K562 (cell line): ENCODE data around the gene TCEAL4. TPM values are rescaled to one million over a fixed set of nuclear protein-coding genes. Genes with fewer than 3 reads are reported as not detected.

Source experiments
- ATAC-seq: fragments of 200-7000 bp; cut with Tn5 transposase; 3 replicates; pipeline ENCODE4 v1.9.1; 2020; ENCODE audit warnings: moderate library complexity
- BruUV-seq: library from RNA; stranded (reverse); fragments of 400-500 nt; replicated peaks from 2 replicates; lab custom pipeline; 2021; lab: Mats Ljungman, UMichigan
- CTCF ChIA-PET: fragments of 300-600 bp; formaldehyde crosslinking; extraction: SDS; loops from one replicate; lab custom pipeline; 2021; ENCODE audit warnings: low intra/inter-chr PET ratio; lab: Yijun Ruan, JAX
- POLR2A ChIA-PET: fragments of 300-600, 350-650 bp; sonication (Branson Sonifier 250); formaldehyde crosslinking; extraction: SDS; loops from one replicate; lab custom pipeline; 2021; ENCODE audit warnings: antibody characterized with exemption, inconsistent platforms; lab: Yijun Ruan, JAX
- DNase-seq, 4 experiments: peaks; one replicate each; pipeline versions ENCODE4 v3.0.0 to v3.0.0-alpha.2; 2011 to 2018; ENCODE audit warnings: low spot score in 3 of 4, mixed read lengths in 3 of 4; ENCODE audit errors: extremely low read depth in 1 of 4
- FAIRE-seq: peaks from 2 replicates; lab custom pipeline; 2011; peaks lifted over from hg19 to GRCh38; lab: Jason Lieb, UNC
- H2AFZ ChIP-seq: 2 replicates; pipeline ENCODE4 v1.6.0; 2011; ENCODE audit warnings: low read depth, low read length, control low read depth, inconsistent platforms
- H3K27ac ChIP-seq: fragments of 200-600 bp; 3 replicates; pipeline ENCODE4 v1.8.0; 2011; ENCODE audit warnings: low read depth, mild to moderate bottlenecking, control low read depth, inconsistent platforms, low read length, moderate library complexity, mixed read lengths; ENCODE audit errors: extremely low read depth
- H3K27me3 ChIP-seq, 2 experiments: fragments of 300-600 bp in 1 of 2; 2 replicates in 1 of 2; 3 replicates in 1 of 2; pipeline versions ENCODE4 v1.6.0 to v1.8.0; 2011; ENCODE audit warnings: inconsistent platforms in 2 of 2, low read length in 2 of 2, mild to moderate bottlenecking in 1 of 2, mixed read lengths in 1 of 2, moderate library complexity in 1 of 2; ENCODE audit not compliant: control insufficient read depth in 2 of 2, insufficient read depth in 2 of 2
- H3K36me3 ChIP-seq: fragments of 300-600 bp; 3 replicates; pipeline ENCODE4 v1.8.0; 2011; ENCODE audit warnings: mild to moderate bottlenecking, low read length, inconsistent platforms; ENCODE audit not compliant: control insufficient read depth, insufficient read depth
- H3K4me1 ChIP-seq, 2 experiments: fragments of 200-600 bp in 1 of 2; replicated peaks in 1 of 2; 2 replicates in 1 of 2; 3 replicates in 1 of 2; pipeline versions ENCODE4 v1.5.1 to v1.8.0; 2011; ENCODE audit warnings: inconsistent platforms in 2 of 2, low read length in 2 of 2, mild to moderate bottlenecking in 1 of 2, mixed read lengths in 1 of 2, moderate library complexity in 1 of 2; ENCODE audit not compliant: control insufficient read depth in 2 of 2, insufficient read depth in 2 of 2
- H3K4me2 ChIP-seq: 2 replicates; pipeline ENCODE4 v1.6.1; 2011; ENCODE audit warnings: low read length, control low read depth, inconsistent platforms, mixed read lengths; ENCODE audit not compliant: insufficient read depth
- H3K4me3 ChIP-seq: fragments of 200-600 bp; sonication (generic), shearing (Covaris generic); 2 replicates; pipeline ENCODE4 v1.5.1; 2016; ENCODE audit warnings: control low read depth, inconsistent platforms
- H3K79me2 ChIP-seq: fragments of 200-600 bp; 3 replicates; pipeline ENCODE4 v1.8.0; 2011; ENCODE audit warnings: low read length, inconsistent platforms; ENCODE audit not compliant: control insufficient read depth, insufficient read depth
- H3K9ac ChIP-seq, 2 experiments: 2 replicates each; pipeline versions ENCODE4 v1.6.0 to v1.6.1; 2011; ENCODE audit warnings: low read depth in 2 of 2, low read length in 2 of 2, control low read depth in 1 of 2, inconsistent platforms in 1 of 2, mild to moderate bottlenecking in 1 of 2, mixed read lengths in 1 of 2; ENCODE audit not compliant: insufficient read depth in 1 of 2
- H3K9me1 ChIP-seq: one replicate; pipeline ENCODE4 v1.6.0; 2011; ENCODE audit warnings: inconsistent platforms, mild to moderate bottlenecking, low read length, moderate library complexity; ENCODE audit not compliant: control insufficient read depth, insufficient read depth
- H3K9me3 ChIP-seq: replicated peaks from 2 replicates; pipeline ENCODE4 v1.5.1; 2011; ENCODE audit warnings: low read depth, low read length, inconsistent platforms; ENCODE audit not compliant: control insufficient read depth, insufficient read depth
- H4K20me1 ChIP-seq: replicated peaks from 2 replicates; pipeline ENCODE4 v1.6.1; 2011; ENCODE audit warnings: low read length, inconsistent platforms, mixed read lengths; ENCODE audit not compliant: control insufficient read depth, insufficient read depth
- ATF7 ChIP-seq: fragments of 450-650 bp; IDR thresholded peaks from 2 replicates; pipeline ENCODE4 v1.7.1; 2014; ENCODE audit warnings: mild to moderate bottlenecking, moderate library complexity
- BCLAF1 ChIP-seq, 2 experiments: fragments of 450-650 bp in 1 of 2; IDR thresholded peaks; 2 replicates each; pipeline ENCODE4 v1.6.1; 2011 to 2017; ENCODE audit warnings: low read depth in 2 of 2, antibody characterized with exemption in 1 of 2, borderline replicate concordance in 1 of 2, low read length in 1 of 2, mild to moderate bottlenecking in 1 of 2, mixed read lengths in 1 of 2; ENCODE audit not compliant: control insufficient read depth in 1 of 2
- BDP1 ChIP-seq: IDR thresholded peaks from 3 replicates; pipeline ENCODE4 v1.6.1; 2011; ENCODE audit not compliant: insufficient read length, insufficient read depth
- BRF1 ChIP-seq: IDR thresholded peaks from 3 replicates; pipeline ENCODE4 v1.6.1; 2011; ENCODE audit warnings: borderline replicate concordance, mild to moderate bottlenecking; ENCODE audit not compliant: insufficient read length; ENCODE audit errors: extremely low read depth
- CEBPB ChIP-seq: fragments of 450-650 bp; IDR thresholded peaks from 2 replicates; pipeline ENCODE4 v1.6.1; 2016; ENCODE audit warnings: missing genetic modification characterization, missing compliant biosample characterization
- GABPB2 ChIP-seq: fragments of 250-450 bp; sonication (Bioruptor Pico); conservative IDR thresholded peaks from 2 replicates; pipeline ENCODE4 v1.5.1; 2021; ENCODE audit warnings: mild to moderate bottlenecking
- GATAD2A ChIP-seq: fragments of 450-650 bp; IDR thresholded peaks from 2 replicates; pipeline ENCODE4 v1.6.1; 2017
- HINFP ChIP-seq: fragments of 450-650 bp; conservative IDR thresholded peaks from 2 replicates; pipeline ENCODE4 v1.6.1; 2016; ENCODE audit warnings: missing genetic modification characterization, low read depth, mild to moderate bottlenecking, control low read depth, missing compliant biosample characterization
- MED1 ChIP-seq: sonication (generic); formaldehyde crosslinking; IDR thresholded peaks from 2 replicates; pipeline ENCODE4 v1.8.1; 2023; ENCODE audit warnings: missing genetic modification reagents, borderline replicate concordance
- MIER1 ChIP-seq: fragments of 450-650 bp; IDR thresholded peaks from 2 replicates; pipeline ENCODE4 v1.6.1; 2016; ENCODE audit warnings: antibody characterized with exemption, mild to moderate bottlenecking, low read depth
- NR4A1 ChIP-seq, 2 experiments: fragments of 250-450 bp in 1 of 2; fragments of 450-650 bp in 1 of 2; sonication (Bioruptor Pico) in 1 of 2; IDR thresholded peaks; 2 replicates each; pipeline versions ENCODE4 v1.4.0 to v1.6.1; 2016 to 2020; ENCODE audit warnings: mild to moderate bottlenecking in 2 of 2, missing compliant biosample characterization in 1 of 2, missing genetic modification characterization in 1 of 2, moderate library complexity in 1 of 2
- PHB2 ChIP-seq: fragments of 450-650 bp; IDR thresholded peaks from 2 replicates; pipeline ENCODE4 v1.6.1; 2017; ENCODE audit warnings: low read depth
- RBM34 ChIP-seq: fragments of 200-400 bp; formaldehyde crosslinking; IDR thresholded peaks from 2 replicates; pipeline ENCODE4 v1.6.1; 2018; ENCODE audit warnings: low read length, borderline replicate concordance; ENCODE audit not compliant: insufficient read depth
- TRIM28 ChIP-seq: fragments of 450-650 bp; IDR thresholded peaks from 2 replicates; pipeline ENCODE4 v1.6.1; 2017
- ZC3H4 ChIP-seq: sonication (generic); formaldehyde crosslinking; IDR thresholded peaks from 2 replicates; pipeline ENCODE4 v1.9.0; 2021; ENCODE audit warnings: missing genetic modification reagents, borderline replicate concordance
- ZNF197 ChIP-seq: fragments of 200-800 bp; sonication (Bioruptor generic); IDR thresholded peaks from 2 replicates; pipeline ENCODE4 v1.6.1; 2016; ENCODE audit warnings: low read depth, missing genetic modification characterization, missing compliant biosample characterization
- ZNF324 ChIP-seq: fragments of 250-450 bp; sonication (Bioruptor Pico); IDR thresholded peaks from 2 replicates; pipeline ENCODE4 v1.4.0; 2020; ENCODE audit warnings: mild to moderate bottlenecking
- ZNF384 ChIP-seq: IDR thresholded peaks from 2 replicates; pipeline ENCODE4 v1.6.1; 2012; ENCODE audit warnings: low read depth, low read length, improper control_type of control experiment
- WGBS: fragments of 100-300 bp; shearing (Covaris generic); methylation state at CpG from one replicate; pipeline ENCODE4 v1.1.6; 2016; ENCODE audit warnings: low coverage, mixed read lengths; ENCODE audit not compliant: insufficient coverage; ENCODE audit errors: missing lambda C conversion rate; 5-methylcytosine and 5-hydroxymethylcytosine counted together
- in situ Hi-C: fragments of 300-500 bp; cut with MboI; formaldehyde crosslinking; loops from 4 replicates; pipeline ENCODE4 v1.15.0; 2018; ENCODE audit warnings: inconsistent platforms, mixed read lengths
- intact Hi-C: fragments of 100-400 bp; cut with micrococcal nuclease; formaldehyde crosslinking; loops from 2 replicates; pipeline ENCODE4 v1.14.2; 2022
- polyA plus RNA-seq, 8 experiments: library from polyadenylated mRNA; depleted of rRNA in 4 of 8; stranded (reverse) in 5 of 8; unstranded in 3 of 8; fragments of >200 nt; fragmentation: Nextera tagmentation in 2 of 8; fragmentation: Illumina TruSeq in 1 of 8; extraction: Ambion mirVana in 2 of 8; extraction: Trizol in 1 of 8; gene quantifications; 2 replicates each; pipeline versions ENCODE4 v1.2.1 to v1.2.3, GENCODE V29; 2011 to 2014; ENCODE audit warnings: inconsistent platforms in 1 of 8, missing spikeins in 1 of 8
- total RNA-seq, 7 experiments: library from RNA; depleted of rRNA in 6 of 7; stranded (reverse); fragments of >200 nt in 6 of 7; fragmentation: Illumina TruSeq in 2 of 7; extraction: Trizol in 2 of 7; gene quantifications; 2 replicates each; pipeline versions ENCODE4 v1.2.1 to v1.2.3, GENCODE V29; 2011 to 2021; ENCODE audit warnings: low replicate concordance in 1 of 7

Gene TCEAL4
- total and polyA plus RNA-seq, 9 of the 15 experiments (the other 6 are each of a cell fraction or from before 2014, with no cell fraction given) = 0.36 to 12.3 (median 7.9) TPM

- TF ChIP-seq HINFP (no peak), MED1 (CRISPR knock-in tag) (no peak), ATF7 (no peak), GABPB2 (CRISPR knock-in tag) (no peak), MIER1 (no peak)
Observed at GRCh38 chrX:103586314-103586646, 965 bp downstream of the TCEAL4 start (continued).

GRCh38 chrX:103586659-103587058 is 1.3 kb downstream of the TCEAL4 start:
- no peaks in the 10 kb centered on the region for H3K9me1 ChIP-seq
- no peak overlapping the region for H3K4me2 ChIP-seq
- ATAC-seq = no peak
- no peaks in the 10 kb centered on the region for H3K36me3 ChIP-seq
- H3K4me3 ChIP-seq = no peak overlapping the region
- FAIRE-seq = no peak
- H3K27ac ChIP-seq = no peak overlapping the region
- no peak overlapping the region for H3K9ac ChIP-seq
- intact Hi-C loops (no loop called here), in situ Hi-C loops (no loop called here)
- ChIA-PET POLR2A (no interaction called here), CTCF (no interaction called here)
- no peaks in the 10 kb centered on the region for H3K79me2 ChIP-seq
- no peak for DNase-seq
- 0 out of 5 replicates have a peak, but pooled peaks cover 0 to 6% of the 10 kb centered on the region in 2 experiments for H3K27me3 ChIP-seq
- H2AFZ ChIP-seq = no peak overlapping the region
- no TSS peak for BruUV-seq
- 31% methylated on average over 3 of the region's 4 CpGs for WGBS
- no peaks in the 10 kb centered on the region for H4K20me1 ChIP-seq
- no peak for TF ChIP-seq ZNF384
- TF ChIP-seq BDP1 = no peak
- no peak for TF ChIP-seq CEBPB (tag)
- TF ChIP-seq ZNF197 (CRISPR knock-in tag) = no peak
- no peak for TF ChIP-seq GATAD2A
- TF ChIP-seq ZNF324 (CRISPR knock-in tag) = no peak
- no peak for TF ChIP-seq NR4A1 (CRISPR knock-in tag; IDR thresholded peaks at IDR 0.05)
- no peak for TF ChIP-seq NR4A1 (tag; IDR thresholded peaks at IDR 0.05)
- no peak for TF ChIP-seq PHB2
- TF ChIP-seq BCLAF1 (IDR thresholded peaks at IDR 0.05; ENCODE audit: borderline replicate concordance in 1 of 2, control insufficient read depth in 1 of 2, low read depth in 2 of 2, low read length in 1 of 2) = no peak
- TF ChIP-seq BRF1 = no peak
- no peak for TF ChIP-seq ZC3H4 (CRISPR knock-in tag)
- no peak for TF ChIP-seq TRIM28
- TF ChIP-seq RBM34 = no peak
- H3K9me3 ChIP-seq = no peaks in the 10 kb centered on the region
- H3K4me1 ChIP-seq = peaks cover 0 to 5% of the 10 kb centered on the region in 2 experiments; a peak in 3 of 5 replicates
